Thyroid gland (tissue), 4 donors: ENCODE measurements around the gene PCAT6. TPM values are rescaled to one million over a fixed set of nuclear protein-coding genes. Genes with fewer than 3 reads are reported as not detected.

Source experiments
- DNase-seq, 2 donors: peaks; one replicate each; pipeline ENCODE4 v3.0.0-alpha.2; 2019
- H3K27ac ChIP-seq, 3 donors: fragments of 200-600 bp; sonication (generic); 1 replicate in 2 of 3; 2 replicates in 1 of 3; pipeline ENCODE4 v1.5.1; 2016 to 2019; ENCODE audit warnings: mild to moderate bottlenecking in 1 of 3, moderate library complexity in 1 of 3
- H3K27me3 ChIP-seq: fragments of 200-600 bp; sonication (generic); one replicate; pipeline ENCODE4 v1.5.1; 2019
- H3K36me3 ChIP-seq, 2 donors: fragments of 200-600 bp; sonication (generic); one replicate each; pipeline ENCODE4 v1.5.1; 2016 to 2019
- H3K4me1 ChIP-seq, 2 donors: fragments of 200-600 bp; sonication (generic); one replicate each; pipeline ENCODE4 v1.5.1; 2017 to 2019
- H3K4me3 ChIP-seq, 3 donors: fragments of 200-600 bp; sonication (generic); replicated peaks in 1 of 3; 1 replicate in 2 of 3; 2 replicates in 1 of 3; pipeline ENCODE4 v1.5.1; 2016; ENCODE audit warnings: mild to moderate bottlenecking in 1 of 3
- H3K9me3 ChIP-seq: fragments of 200-600 bp; sonication (generic); one replicate; pipeline ENCODE4 v1.5.1; 2017
- POLR2A ChIP-seq, 2 donors: fragments of 450-650 bp; IDR thresholded peaks; one replicate each; pipeline ENCODE4 v1.6.1; 2017; ENCODE audit warnings: antibody characterized with exemption in 2 of 2, mild to moderate bottlenecking in 2 of 2, moderate library complexity in 1 of 2
- WGBS, 2 donors: methylation state at CpG; one replicate each; pipeline ENCODE4 v1.1.5; 2017; 5-methylcytosine and 5-hydroxymethylcytosine counted together
- intact Hi-C: fragments of 100-400 bp; cut with DNase I; formaldehyde crosslinking; loops from one replicate; pipeline ENCODE4 v1.15.1; 2023
- total RNA-seq, 4 donors: library from RNA; depleted of rRNA; stranded (reverse); fragments of >200 nt; gene quantifications; one replicate each; pipeline ENCODE4 v1.2.3, GENCODE V29; 2016
- TF ChIP-seq, protein P1 (sequence below), 6 experiments: fragments of 200-600 bp in 3 of 6; fragments of 450-650 bp in 3 of 6; sonication (generic) in 3 of 6; IDR thresholded peaks; one replicate each; pipeline ENCODE4 v1.5.1; 2016 to 2019; ENCODE audit warnings: antibody characterized with exemption in 6 of 6, mild to moderate bottlenecking in 2 of 6, inconsistent platforms in 1 of 6, moderate library complexity in 1 of 6

Gene PCAT6
- total RNA-seq, 4 donors from 2014 or later, result not detected

DNA sequence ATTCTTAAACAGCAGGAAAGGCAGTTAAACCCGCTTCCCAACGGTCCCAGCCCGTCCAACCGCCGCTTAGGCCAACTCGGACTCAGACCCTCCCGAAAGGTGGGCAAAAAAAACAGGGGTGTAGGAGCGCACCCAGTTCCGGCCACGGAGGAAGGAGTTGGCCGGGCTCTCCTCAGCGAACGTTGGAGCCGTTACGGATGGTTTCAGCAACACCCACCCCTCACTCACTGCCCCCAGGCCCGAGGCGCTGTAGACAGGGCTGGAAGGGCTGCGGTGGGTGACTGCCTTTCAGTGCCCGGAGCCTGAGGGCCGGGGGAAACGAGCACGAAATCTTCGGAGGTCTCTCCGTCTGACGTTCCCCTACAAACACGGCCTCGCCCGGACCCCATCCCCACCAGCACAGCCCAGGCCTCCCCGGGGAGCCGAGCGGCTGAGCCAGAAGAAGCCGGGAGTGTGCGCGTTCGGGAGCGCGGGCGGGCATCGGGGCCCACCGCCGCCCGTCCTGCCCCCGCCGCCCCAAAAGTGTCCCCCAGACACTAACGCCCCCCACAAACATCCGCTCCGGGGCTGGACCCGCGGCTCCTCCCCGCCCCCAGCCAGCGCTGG, 3.8 kb upstream of the PCAT6 start:
- DNase-seq, result peak; percentile 33 to 38
- peak overlapping the region; percentile 50 to 85 (median 84) for H3K27ac ChIP-seq
- WGBS, 2 donors, result 0 to 1% methylated on average over 21 of the region's 51 CpGs
- intact Hi-C loops, result no loop called here
- TF ChIP-seq POLR2A (IDR thresholded peaks at IDR 0.05), result no peak
- TF ChIP-seq, protein P1, sequence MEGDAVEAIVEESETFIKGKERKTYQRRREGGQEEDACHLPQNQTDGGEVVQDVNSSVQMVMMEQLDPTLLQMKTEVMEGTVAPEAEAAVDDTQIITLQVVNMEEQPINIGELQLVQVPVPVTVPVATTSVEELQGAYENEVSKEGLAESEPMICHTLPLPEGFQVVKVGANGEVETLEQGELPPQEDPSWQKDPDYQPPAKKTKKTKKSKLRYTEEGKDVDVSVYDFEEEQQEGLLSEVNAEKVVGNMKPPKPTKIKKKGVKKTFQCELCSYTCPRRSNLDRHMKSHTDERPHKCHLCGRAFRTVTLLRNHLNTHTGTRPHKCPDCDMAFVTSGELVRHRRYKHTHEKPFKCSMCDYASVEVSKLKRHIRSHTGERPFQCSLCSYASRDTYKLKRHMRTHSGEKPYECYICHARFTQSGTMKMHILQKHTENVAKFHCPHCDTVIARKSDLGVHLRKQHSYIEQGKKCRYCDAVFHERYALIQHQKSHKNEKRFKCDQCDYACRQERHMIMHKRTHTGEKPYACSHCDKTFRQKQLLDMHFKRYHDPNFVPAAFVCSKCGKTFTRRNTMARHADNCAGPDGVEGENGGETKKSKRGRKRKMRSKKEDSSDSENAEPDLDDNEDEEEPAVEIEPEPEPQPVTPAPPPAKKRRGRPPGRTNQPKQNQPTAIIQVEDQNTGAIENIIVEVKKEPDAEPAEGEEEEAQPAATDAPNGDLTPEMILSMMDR (IDR thresholded peaks at IDR 0.05), result no peak
- H3K4me3 ChIP-seq, result peak overlapping the region; percentile 72 to 99 (median 89)
- no peaks in the 10 kb centered on the region for H3K27me3 ChIP-seq
- no peaks in the 10 kb centered on the region for H3K9me3 ChIP-seq
- peaks cover 23 to 25% of the 10 kb centered on the region in 2 donors for H3K4me1 ChIP-seq
- H3K36me3 ChIP-seq, result no peaks in the 10 kb centered on the region

DNA sequence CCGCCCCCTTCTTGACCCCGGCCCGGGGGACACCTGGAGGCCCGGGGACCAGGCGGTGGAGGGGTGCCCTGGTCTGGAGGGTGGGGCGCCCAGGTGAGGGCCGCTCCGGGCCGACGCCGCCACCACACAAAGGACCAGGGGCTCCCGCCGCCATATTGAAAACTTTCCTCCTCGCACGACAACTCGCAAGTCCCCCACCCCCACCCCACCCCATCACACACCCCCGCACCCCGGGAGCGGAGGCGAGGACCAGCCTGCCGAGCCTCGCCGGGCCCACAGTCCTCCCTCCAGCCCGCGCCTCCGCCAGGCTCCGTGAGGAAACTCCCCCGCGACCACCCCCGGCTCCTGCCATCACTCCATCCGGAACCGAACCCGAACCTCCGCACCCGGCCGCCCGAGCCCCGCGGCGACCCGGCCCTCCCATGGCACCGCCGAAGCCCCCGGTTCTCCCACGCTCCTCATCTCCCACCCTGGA, 3.3 kb upstream of the PCAT6 start:
- Histone ChIP-seq H3K9me3 (no peaks in the 10 kb centered on the region), H3K27me3 (no peaks in the 10 kb centered on the region), H3K4me3 (peak overlapping the region; percentile 89 to 99 (median 95)), H3K4me1 (peaks cover 23 to 25% of the 10 kb centered on the region in 2 donors), H3K27ac (peak overlapping the region; percentile 50 to 85 (median 84)), H3K36me3 (no peaks in the 10 kb centered on the region)
- peak; percentile 21 to 31 for DNase-seq
- no peak for TF ChIP-seq POLR2A (IDR thresholded peaks at IDR 0.05)
- TF ChIP-seq, protein P1 (IDR thresholded peaks at IDR 0.05), result no peak
- WGBS, 2 donors, result 1% methylated on average over 27 of the region's 45 CpGs; no CpG with 5 or more reads in 1 of the 2 donors
- intact Hi-C loops, result no loop called here

DNA sequence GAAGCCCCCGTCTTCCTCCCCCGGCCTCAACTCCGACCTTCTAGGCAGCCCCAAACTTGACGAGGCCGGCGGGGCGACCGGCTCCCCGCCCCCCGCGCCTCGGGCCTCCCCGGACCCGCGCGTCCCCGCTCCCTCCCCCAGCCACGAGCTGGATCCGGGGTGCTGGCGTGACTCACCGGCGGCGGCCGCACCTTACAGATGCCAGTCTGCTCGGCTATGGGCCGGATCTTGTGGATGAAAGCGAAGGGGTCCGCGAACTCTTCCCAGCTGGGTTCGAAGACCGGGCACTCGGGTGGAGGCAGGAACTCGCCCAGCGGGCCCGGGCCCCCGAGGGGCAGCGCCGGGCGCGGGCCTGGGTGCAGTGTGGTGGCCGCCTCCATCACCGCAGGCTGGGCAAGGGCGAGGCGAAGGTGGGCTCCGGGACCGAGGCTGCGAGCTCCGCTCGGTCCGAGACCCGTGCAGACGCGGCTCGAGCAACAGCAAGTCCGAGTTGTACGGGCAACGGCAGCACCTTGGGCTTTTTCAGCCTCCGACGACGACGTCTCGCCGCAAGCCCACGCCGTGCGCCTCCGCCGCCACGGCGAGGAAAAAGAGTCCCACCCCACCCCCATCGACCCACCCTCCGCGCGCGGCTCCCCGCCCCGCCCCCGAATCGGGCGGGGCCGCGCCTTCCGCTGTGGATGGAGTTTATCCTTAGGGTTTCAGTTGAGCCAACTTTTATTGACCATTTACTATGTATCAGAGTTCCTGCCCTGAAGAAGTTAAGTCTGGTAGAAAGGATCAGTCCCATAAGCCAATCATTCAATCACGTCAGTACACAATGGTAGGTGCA, 2.6 kb upstream of the PCAT6 start, which contains the start of gene KDM5B:
KDM5B (minus strand) TSS at position 496 of the 832 bp plus-strand sequence; CDS start at position 380, 116 bp downstream.
- WGBS, 2 donors, result 1 to 8% methylated on average over 4 to 15 of the region's 84 CpGs
- peak within 1 kb of the TSS; percentile 50 to 85 (median 84) for H3K27ac ChIP-seq
- peak within 1 kb of the TSS; percentile 89 to 99 (median 95) for H3K4me3 ChIP-seq
- intact Hi-C loops, result no loop called here
- no peaks in the 10 kb centered on the region for H3K9me3 ChIP-seq
- no peaks in the 10 kb centered on the region for H3K36me3 ChIP-seq
- H3K27me3 ChIP-seq, result no peaks in the 10 kb centered on the region
- peaks cover 20% of the 10 kb centered on the region in 2 donors for H3K4me1 ChIP-seq
- TF ChIP-seq POLR2A (IDR thresholded peaks at IDR 0.05), result peak; percentile 40 to 91
- TF ChIP-seq, protein P1 (IDR thresholded peaks at IDR 0.05), result peak in 1 of 6 experiments; percentile 3
- DNase-seq, result peak; percentile 63 to 64

DNA sequence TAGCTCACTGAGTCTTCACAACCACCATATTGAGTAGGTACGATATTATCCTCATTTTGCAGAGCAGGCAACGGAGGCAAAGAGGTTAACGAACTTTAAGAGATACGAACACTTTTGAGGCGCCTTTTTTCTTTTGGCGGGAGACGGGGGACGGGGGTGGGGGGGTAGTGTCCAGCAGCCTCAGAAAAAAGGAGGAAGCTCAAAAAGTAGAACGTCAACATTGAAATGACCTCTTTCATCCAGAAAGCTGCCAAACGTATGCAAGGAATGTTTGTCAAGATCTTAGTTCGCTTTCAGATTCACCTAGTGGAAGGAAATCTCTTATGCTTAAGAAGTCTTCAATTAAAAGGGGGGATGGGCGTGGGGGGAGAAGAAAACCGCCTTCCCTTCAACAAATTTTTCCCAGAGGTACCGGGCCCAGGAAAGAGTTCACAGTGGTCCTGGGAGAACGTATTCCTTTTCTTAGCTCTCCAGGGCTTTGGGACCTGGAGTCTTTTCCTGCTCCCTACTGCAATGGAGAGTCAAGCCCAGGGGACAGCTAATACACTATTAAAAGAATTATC, 1.1 kb upstream of the PCAT6 start:
- no peak overlapping the region for H3K4me3 ChIP-seq

More for the DNA sequence above, 1.1 kb upstream of the PCAT6 start:
- WGBS, 2 donors, result 58 to 60% methylated on average over 15 of the region's 15 CpGs
- TF ChIP-seq, protein P1 (IDR thresholded peaks at IDR 0.05), result no peak
- TF ChIP-seq POLR2A (IDR thresholded peaks at IDR 0.05), result no peak
- intact Hi-C loops, result loop anchor here (5.0 kb wide), 1 partner anchor 48 kb away; no protein-coding TSS in a partner anchor
- no peaks in the 10 kb centered on the region for H3K27me3 ChIP-seq
- no peaks in the 10 kb centered on the region for H3K36me3 ChIP-seq
- DNase-seq, result no peak
- H3K9me3 ChIP-seq, result no peaks in the 10 kb centered on the region
- peaks cover 17 to 18% of the 10 kb centered on the region in 2 donors for H3K4me1 ChIP-seq
- no peak overlapping the region for H3K27ac ChIP-seq
